Measurements from ENCODE around the gene NOD1.

DNA sequence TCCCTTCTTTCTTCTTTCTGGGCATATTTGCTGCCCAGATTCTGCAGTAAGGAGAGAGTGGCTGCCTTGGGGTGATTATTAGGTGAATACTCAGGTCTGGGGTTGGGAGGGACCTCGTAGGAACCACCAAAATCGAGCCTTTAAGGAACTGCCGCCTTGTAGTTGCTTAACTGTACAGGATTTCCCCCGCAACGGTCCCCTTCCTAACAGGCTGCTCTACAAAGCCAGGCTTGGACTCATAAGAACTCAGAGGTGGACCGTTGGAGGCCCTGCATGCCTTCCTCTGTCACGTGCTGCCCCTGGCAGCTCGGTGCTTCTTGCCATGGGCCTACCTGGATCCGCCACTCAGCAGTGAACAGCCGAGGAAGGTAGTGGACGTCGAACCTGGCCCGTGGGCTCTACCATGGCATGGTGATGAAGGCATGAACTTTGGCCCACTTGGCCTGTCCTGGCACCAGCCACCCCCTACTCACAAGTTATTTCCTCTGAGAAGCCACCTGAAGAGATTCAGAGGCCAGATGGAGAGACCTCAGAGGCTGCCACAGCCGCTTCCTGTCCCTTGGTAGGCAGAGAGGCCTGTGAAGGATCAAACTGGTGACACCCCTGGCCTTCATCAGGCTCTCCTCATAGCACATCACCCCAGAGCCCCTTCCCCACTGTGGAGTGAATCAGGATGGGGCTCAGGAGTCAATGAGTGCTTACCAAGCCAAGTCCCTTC is 54.6 kb downstream of the NOD1 start:
- TF ChIP-seq, protein P1, sequence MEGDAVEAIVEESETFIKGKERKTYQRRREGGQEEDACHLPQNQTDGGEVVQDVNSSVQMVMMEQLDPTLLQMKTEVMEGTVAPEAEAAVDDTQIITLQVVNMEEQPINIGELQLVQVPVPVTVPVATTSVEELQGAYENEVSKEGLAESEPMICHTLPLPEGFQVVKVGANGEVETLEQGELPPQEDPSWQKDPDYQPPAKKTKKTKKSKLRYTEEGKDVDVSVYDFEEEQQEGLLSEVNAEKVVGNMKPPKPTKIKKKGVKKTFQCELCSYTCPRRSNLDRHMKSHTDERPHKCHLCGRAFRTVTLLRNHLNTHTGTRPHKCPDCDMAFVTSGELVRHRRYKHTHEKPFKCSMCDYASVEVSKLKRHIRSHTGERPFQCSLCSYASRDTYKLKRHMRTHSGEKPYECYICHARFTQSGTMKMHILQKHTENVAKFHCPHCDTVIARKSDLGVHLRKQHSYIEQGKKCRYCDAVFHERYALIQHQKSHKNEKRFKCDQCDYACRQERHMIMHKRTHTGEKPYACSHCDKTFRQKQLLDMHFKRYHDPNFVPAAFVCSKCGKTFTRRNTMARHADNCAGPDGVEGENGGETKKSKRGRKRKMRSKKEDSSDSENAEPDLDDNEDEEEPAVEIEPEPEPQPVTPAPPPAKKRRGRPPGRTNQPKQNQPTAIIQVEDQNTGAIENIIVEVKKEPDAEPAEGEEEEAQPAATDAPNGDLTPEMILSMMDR (IDR thresholded peaks at IDR 0.05) = no peak
- TF ChIP-seq POLR2AphosphoS5 (IDR thresholded peaks at IDR 0.05) = no peak

Measured in prostate gland (tissue), 2 donors.